GM21360 (cell line): ENCODE results near the gene GRK2.
A peak's percentile ranks its signal among the peaks of the same experiment; 100 is the strongest.
"Not testable (repeated sequence)": the region's sequence is repeated elsewhere in the genome, so short reads cannot be mapped to it uniquely, and the experiment has no call there.

ENCODE experiments used
- ATAC-seq: cut with Tn5 transposase; IDR thresholded peaks from one replicate; pipeline ENCODE4 v1.9.1; 2021; ENCODE audit warnings: mild to moderate bottlenecking, moderate library complexity; ENCODE audit not compliant: unreplicated experiment

The GRK2 gene

DNA sequence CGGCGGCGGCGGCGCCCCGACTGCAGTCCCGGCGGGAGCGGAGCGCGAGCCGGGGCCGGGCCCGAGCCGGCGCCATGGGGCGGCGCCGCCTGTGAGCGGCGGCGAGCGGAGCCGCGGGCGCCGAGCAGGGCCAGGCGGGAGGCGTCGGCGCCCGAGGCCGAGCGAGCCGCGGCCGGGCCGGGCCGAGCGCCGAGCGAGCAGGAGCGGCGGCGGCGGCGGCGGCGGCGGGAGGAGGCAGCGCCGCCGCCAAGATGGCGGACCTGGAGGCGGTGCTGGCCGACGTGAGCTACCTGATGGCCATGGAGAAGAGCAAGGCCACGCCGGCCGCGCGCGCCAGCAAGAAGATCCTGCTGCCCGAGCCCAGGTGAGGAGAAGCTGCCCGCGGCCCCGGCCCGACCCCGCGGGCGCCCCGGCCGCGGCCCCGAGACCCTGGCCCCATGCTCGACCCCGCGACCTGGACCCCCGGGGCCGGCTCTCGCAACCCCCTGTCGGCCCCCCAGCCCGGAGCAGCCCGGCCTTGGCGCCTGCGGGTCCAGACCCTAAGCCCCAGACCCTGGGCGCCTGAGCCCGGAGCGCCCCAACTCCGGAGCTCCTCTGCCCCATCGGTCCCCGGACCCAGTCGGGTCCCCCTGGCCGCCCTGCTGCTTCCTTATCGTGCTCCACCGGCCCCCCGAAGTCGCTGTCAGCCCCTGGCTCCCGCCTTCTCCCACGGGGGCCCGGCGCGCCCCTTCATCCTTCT lies at the start of gene GRK2:
Gene GRK2 (plus strand): TSS at position 25 of the 739 bp plus-strand sequence. CDS start 227 bp downstream, at position 252.
- ATAC-seq, result no peak

DNA sequence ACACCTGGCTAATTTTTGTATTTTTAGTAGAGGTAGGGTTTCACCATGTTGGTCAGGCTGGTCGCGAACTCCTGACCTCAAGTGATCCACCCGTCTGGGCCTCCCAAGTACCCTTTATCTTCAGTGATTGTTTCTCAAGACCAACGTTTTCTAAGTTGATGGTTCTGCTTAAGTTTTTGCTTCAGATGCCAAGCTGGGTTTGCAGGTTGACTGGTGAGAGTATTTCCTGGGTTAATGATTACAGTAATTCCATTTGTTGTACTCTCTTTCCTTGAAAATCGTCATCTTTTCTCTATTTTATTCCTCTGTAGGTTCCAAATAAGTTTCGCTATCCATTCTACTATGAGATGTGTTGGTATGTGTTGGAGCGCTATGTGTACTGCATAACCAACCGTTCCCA lies 38.5 kb upstream of the GRK2 start:
- ATAC-seq, result no peak

- ATAC-seq, result no peak
Observed at GRCh38 chr11:67230406-67230805, 35.9 kb upstream of the GRK2 start.

DNA sequence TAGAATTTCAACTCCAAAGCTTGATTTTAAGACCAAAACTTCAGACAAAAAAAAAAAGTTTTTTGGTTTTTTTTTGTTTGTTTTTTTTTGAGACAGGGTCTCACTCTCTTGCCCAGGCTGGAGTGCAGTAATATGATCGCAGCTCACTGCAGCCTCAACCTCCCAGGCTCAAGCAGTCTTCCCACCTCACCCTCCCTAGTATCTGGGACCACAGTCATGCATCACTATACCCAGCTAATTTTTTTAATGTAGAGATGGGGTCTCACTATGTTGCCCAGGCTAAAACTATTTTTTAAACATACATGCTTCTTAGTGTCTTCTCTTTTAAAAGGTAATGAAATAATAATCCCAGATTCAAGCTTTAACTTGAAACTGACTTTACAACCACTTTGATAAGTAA lies 35.4 kb upstream of the GRK2 start:
- ATAC-seq, result no peak

- no peak for ATAC-seq
Observed at GRCh38 chr11:67233584-67234190, 32.6 kb upstream of the GRK2 start.

GRCh38 chr11:67234571-67234970 lies 31.7 kb upstream of the GRK2 start:
- not testable (repeated sequence) for ATAC-seq

DNA sequence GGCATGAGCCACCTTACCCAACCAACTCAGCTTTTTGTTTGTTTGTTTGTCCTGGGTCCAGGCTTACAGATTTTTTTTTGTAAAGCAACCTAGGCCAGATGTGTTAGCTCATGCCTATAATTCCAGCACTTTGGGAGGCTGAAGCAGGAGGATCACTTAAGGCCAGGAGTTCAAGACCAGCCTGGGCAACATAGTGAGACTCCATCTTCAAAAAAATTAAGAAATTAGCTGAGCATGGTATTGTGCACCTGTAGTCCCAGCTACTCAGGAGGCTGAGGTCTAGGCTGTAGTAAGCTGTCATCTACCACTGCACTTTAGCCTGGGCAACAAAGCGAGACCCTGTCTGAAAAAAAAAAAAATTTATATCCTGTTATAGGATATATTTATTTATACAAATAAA lies 28.7 kb upstream of the GRK2 start:
- ATAC-seq, result no peak

DNA sequence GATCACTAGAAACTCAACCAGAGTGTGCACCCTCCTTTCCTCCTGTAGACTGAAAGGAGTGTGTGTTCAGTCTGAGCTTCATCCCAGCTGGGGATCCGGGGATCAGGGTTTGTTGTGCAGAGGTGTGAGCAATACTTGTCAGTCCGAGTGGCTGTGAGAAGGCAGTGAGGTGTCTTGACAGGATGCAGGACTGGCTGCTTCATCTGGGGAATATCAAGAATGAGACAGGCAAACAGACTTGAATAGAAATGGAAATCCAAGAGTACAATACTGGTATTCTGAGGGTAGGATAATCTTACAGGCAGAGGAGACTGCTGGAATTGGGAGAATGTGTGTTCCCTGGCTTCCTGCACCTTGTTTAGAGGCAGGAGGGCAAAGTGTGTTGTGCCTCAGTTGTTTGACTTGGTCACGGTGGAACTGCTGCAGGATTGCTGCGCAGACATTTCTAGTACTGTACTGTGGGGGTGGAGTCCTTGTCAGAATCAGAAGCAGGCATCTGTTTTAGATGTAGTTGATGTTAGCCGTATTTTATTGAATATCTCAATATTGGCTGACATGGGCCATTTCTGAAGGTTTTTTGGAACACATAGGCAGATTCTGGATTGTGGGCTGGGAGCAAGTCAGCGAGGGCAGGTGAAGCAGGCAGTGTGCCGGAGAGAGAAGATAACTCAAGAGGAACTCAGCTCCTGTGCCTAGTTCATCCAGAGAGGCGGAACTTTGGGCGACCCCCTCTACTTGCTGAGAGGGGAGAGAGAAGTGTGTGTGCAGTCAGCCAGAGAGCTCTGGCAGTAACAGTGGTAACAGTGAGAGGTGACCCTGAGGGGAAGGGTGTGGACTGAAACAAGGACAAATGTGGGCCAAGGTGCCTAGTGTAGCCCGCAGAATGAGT lies 27.1 kb upstream of the GRK2 start:
- no peak for ATAC-seq

DNA sequence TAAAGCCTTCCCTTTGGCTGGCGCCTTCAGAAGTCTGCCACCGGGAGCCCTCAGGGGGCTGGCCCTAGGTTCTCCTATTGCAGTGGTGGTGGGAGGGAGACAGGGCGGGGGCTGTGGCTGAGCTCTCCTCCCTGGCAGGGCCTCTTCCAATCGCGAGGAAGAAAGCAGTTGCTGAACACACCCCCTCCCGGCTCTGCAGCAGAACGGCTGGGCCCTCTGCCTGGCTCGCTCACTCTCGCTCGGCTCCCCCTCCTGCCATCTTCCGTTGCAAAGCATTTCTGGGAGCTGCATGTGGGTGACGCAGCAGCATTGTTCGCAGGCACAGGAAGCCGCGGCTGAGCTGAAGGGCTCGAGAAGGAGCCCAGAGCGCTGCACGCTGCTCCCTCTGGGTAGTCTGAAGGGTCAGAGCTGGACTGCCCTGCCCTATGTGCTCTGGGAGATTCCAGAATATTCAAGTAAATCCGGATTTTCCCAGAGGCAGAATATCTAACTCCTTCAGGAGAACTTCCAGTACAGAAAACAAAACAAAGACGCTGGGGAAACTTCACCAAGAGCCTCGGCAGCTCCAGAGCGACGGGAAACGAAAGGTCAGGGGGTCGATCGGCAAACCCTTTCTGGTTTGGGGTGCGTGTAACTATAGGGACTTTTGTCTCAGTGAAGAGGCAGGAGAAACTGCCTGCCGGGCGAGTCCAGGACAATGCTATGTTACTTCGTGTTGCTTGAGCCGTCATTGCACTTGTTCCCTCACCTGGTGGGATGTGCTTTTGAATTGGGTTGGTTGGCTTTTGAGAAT lies 26.3 kb upstream of the GRK2 start:
- ATAC-seq, result peak; percentile 80

GRCh38 chr11:67240576-67241389 lies 25.5 kb upstream of the GRK2 start:
- no peak for ATAC-seq

GRCh38 chr11:67242548-67242947 lies 23.7 kb upstream of the GRK2 start:
- ATAC-seq, result no peak

DNA sequence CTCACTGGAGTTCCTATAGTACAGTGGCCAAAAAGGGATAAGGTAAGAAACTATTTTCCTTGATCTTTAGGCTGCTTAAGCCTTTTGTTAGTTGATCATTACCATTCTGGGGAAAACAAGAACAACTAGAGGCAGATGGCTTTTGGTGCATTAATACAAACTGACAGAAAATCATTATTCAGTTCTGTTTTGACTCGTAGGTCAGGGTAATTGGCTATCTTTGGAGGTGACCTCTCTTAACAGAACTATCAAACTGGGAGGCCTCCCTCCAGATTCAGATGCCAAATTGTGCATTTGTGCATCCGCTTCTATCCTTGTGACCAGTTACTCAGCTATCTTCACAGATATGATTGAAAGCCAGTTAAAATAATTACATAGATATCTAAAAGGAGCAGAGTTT lies 23.2 kb upstream of the GRK2 start:
- no peak for ATAC-seq

DNA sequence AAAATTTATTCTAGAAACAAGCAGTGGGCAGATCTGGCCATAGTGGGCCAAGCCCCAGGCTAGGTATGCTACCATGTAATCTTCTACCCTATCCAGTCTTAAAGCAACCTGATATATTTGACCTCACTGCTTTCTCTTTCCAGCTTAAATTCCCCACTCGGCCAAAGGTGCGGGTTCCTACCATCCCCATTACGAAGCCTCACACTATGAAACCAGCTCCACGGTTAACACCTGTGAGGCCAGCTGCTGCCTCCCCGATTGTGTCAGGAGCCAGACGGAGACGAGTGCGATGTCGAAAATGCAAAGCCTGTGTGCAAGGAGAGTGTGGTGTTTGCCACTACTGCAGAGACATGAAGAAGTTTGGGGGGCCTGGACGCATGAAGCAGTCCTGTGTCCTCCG lies 21.2 kb upstream of the GRK2 start:
- ATAC-seq, result no peak

GRCh38 chr11:67247946-67248550 lies 18.2 kb upstream of the GRK2 start:
- no peak for ATAC-seq

- ATAC-seq, result no peak
Observed at GRCh38 chr11:67248653-67249052, 17.6 kb upstream of the GRK2 start.

DNA sequence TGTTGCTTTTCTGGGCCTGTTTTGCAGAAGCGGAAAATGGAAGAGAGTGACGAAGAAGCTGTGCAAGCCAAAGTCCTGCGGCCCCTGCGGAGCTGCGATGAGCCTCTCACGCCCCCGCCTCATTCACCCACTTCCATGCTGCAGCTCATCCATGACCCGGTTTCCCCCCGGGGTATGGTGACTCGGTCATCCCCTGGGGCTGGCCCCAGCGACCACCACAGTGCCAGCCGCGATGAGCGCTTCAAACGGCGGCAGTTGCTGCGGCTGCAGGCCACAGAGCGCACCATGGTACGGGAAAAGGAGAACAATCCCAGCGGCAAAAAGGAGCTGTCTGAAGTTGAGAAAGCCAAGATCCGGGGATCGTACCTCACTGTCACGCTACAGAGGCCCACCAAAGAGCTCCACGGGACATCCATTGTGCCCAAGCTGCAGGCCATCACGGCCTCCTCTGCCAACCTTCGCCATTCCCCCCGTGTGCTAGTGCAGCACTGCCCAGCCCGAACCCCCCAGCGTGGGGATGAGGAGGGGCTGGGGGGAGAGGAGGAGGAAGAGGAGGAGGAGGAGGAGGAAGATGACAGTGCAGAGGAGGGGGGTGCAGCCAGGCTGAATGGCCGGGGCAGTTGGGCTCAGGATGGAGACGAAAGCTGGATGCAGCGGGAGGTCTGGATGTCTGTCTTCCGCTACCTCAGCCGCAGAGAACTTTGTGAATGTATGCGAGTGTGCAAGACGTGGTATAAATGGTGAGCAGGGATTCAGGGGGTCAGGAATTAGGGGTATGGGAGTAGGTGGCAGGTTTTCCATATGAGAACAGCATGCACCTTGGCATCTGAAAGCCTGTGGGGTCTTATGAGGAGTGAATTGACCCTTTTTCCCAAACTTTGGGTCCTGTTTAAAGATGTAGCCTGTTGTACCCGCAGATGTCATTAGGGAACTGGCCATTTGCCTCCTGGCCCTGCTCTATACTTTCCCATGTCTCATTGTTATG lies 15.9 kb upstream of the GRK2 start:
- no peak for ATAC-seq

DNA sequence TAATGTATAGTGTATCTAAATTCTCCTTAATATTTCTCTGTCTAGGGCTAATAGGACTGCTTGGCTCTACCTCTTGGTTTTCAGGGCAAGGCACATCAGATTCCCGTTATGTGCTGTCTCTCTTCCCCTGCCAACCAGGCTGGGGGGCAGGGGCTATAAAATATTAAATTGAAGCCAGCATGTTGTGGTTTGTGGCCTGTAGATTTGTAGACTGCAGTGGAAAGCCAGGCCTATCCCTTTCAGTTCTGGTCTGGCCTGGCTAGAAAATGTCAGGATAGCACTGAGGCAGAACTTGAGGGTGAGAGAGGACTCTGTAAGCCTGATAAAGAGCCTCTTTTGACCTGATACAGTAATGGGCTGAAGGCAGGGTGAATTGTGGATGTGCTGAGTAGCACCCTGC lies 14.4 kb upstream of the GRK2 start:
- ATAC-seq, result no peak

DNA sequence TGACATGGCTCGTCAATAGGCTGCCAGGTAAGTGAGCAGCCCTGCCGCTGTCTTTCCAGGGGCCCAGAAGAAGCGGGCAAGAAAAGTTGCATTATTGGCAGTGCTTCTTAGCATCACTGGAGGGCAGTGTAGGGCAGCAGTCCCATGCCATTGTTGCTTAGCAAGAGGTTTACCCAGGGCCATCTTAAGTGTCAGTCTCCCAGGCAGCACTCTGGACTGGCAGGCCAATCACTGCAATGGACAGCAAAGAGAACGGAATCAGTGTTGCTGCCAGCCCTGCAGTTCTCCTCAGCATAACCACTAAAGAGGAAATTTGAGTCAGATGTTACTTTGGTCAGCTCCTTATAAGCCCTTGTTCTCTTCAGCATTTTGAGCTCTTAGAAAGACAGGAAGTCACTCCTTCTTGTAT lies 13.4 kb upstream of the GRK2 start:
- ATAC-seq, result no peak
